ENCODE results near the gene COQ10A.

GRCh38 chr12:56278905-56279304 lies 12.2 kb downstream of the COQ10A start:
- TF ChIP-seq CTCF (IDR thresholded peaks at IDR 0.05), result no peak
- TF ChIP-seq ZFX (IDR thresholded peaks at IDR 0.05; ENCODE audit: borderline replicate concordance), result no peak
